ENCODE data around the gene SPOCK1. TPM values are rescaled to one million over a fixed set of nuclear protein-coding genes. Genes with fewer than 3 reads are reported as not detected.

SPOCK1 gene
- total RNA-seq, 4 donors from 2014 or later = 8.6 to 34.8 (median 13.2) TPM

GRCh38 chr5:137184734-137185133, 314.4 kb downstream of the SPOCK1 start:
- WGBS, 2 donors (ENCODE audit: low coverage in 1 of 2) = 81% methylated on average over 2 of the region's 2 CpGs; no CpG with 5 or more reads in 1 of the 2 donors
- H3K27me3 ChIP-seq = no peaks in the 10 kb centered on the region
- no peaks in the 10 kb centered on the region for H3K9me3 ChIP-seq
- H3K4me1 ChIP-seq = no peaks in the 10 kb centered on the region
- H3K27ac ChIP-seq = no peak overlapping the region
- no peak for TF ChIP-seq POLR2A (IDR thresholded peaks at IDR 0.05)
- no peak overlapping the region for H3K4me3 ChIP-seq
- in situ Hi-C loops (cut with MboI; ENCODE audit: low pct_ligation_motif_present in 1 of 4, low pct_unique_long_range_greater_than_20kb in 1 of 4, low sequenced_read_pairs in 3 of 4) = no loop called here
- intact Hi-C loops (cut with DNase I; ENCODE audit: low total_unique reads) = no loop called here
- no peaks in the 10 kb centered on the region for H3K36me3 ChIP-seq
- DNase-seq = no peak

- DNase-seq = no peak
- Histone ChIP-seq H3K9me3 (no peaks in the 10 kb centered on the region), H3K4me1 (no peaks in the 10 kb centered on the region), H3K27ac (no peak overlapping the region), H3K27me3 (no peaks in the 10 kb centered on the region), H3K36me3 (no peaks in the 10 kb centered on the region), H3K4me3 (no peak overlapping the region)
- intact Hi-C loops (cut with DNase I; ENCODE audit: low total_unique reads) (no loop called here), in situ Hi-C loops (cut with MboI; ENCODE audit: low pct_ligation_motif_present in 1 of 4, low pct_unique_long_range_greater_than_20kb in 1 of 4, low sequenced_read_pairs in 3 of 4) (no loop called here)
- no peak for TF ChIP-seq CTCF (IDR thresholded peaks at IDR 0.05)
- no peak for TF ChIP-seq POLR2A (IDR thresholded peaks at IDR 0.05)
- TF ChIP-seq EP300 (IDR thresholded peaks at IDR 0.05; ENCODE audit: low read depth) = no peak
- no peak for TF ChIP-seq POLR2AphosphoS5 (IDR thresholded peaks at IDR 0.05)
- WGBS, 2 donors (ENCODE audit: low coverage in 1 of 2) = 57 to 81% methylated on average over 1 to 3 of the region's 3 CpGs
Observed at GRCh38 chr5:137182576-137182975, 316.6 kb downstream of the SPOCK1 start.

GRCh38 chr5:137181667-137182066, 317.5 kb downstream of the SPOCK1 start:
- H3K27me3 ChIP-seq = no peaks in the 10 kb centered on the region

GRCh38 chr5:137179203-137179602, 319.9 kb downstream of the SPOCK1 start:
- in situ Hi-C loops (cut with MboI; ENCODE audit: low pct_ligation_motif_present in 1 of 4, low pct_unique_long_range_greater_than_20kb in 1 of 4, low sequenced_read_pairs in 3 of 4) (no loop called here), intact Hi-C loops (cut with DNase I; ENCODE audit: low total_unique reads) (no loop called here)
- DNase-seq = no peak
- no peak for TF ChIP-seq CTCF (IDR thresholded peaks at IDR 0.05)
- Histone ChIP-seq H3K4me1 (no peaks in the 10 kb centered on the region), H3K36me3 (no peaks in the 10 kb centered on the region), H3K4me3 (no peak overlapping the region), H3K27ac (no peak overlapping the region), H3K9me3 (no peaks in the 10 kb centered on the region), H3K27me3 (no peaks in the 10 kb centered on the region)
- WGBS, 2 donors (ENCODE audit: low coverage in 1 of 2) = 84 to 100% methylated on average over 1 to 2 of the region's 2 CpGs

More at GRCh38 chr5:137181667-137182066, 317.5 kb downstream of the SPOCK1 start:
- Histone ChIP-seq H3K27ac (no peak overlapping the region), H3K9me3 (no peaks in the 10 kb centered on the region), H3K36me3 (no peaks in the 10 kb centered on the region), H3K4me3 (no peak overlapping the region), H3K4me1 (no peaks in the 10 kb centered on the region)
- WGBS, 2 donors (ENCODE audit: low coverage in 1 of 2) = 54% methylated on average over 2 of the region's 2 CpGs; no CpG with 5 or more reads in 1 of the 2 donors
- in situ Hi-C loops (cut with MboI; ENCODE audit: low pct_ligation_motif_present in 1 of 4, low pct_unique_long_range_greater_than_20kb in 1 of 4, low sequenced_read_pairs in 3 of 4) = no loop called here
- TF ChIP-seq EP300 (IDR thresholded peaks at IDR 0.05; ENCODE audit: low read depth) = no peak
- TF ChIP-seq POLR2A (IDR thresholded peaks at IDR 0.05) = no peak
- no peak for TF ChIP-seq POLR2AphosphoS5 (IDR thresholded peaks at IDR 0.05)
- no peak for TF ChIP-seq CTCF (IDR thresholded peaks at IDR 0.05)
- intact Hi-C loops (cut with DNase I; ENCODE audit: low total_unique reads) = no loop called here
- no peak for DNase-seq

- Histone ChIP-seq H3K4me3 (no peak overlapping the region), H3K9me3 (no peaks in the 10 kb centered on the region), H3K4me1 (no peaks in the 10 kb centered on the region), H3K36me3 (no peaks in the 10 kb centered on the region), H3K27ac (no peak overlapping the region), H3K27me3 (no peaks in the 10 kb centered on the region)
- intact Hi-C loops (cut with DNase I; ENCODE audit: low total_unique reads) = no loop called here
- no peak for TF ChIP-seq POLR2A (IDR thresholded peaks at IDR 0.05)
- no peak for TF ChIP-seq EP300 (IDR thresholded peaks at IDR 0.05; ENCODE audit: low read depth)
- no peak for TF ChIP-seq CTCF (IDR thresholded peaks at IDR 0.05)
- no peak for TF ChIP-seq POLR2AphosphoS5 (IDR thresholded peaks at IDR 0.05)
- DNase-seq = no peak
- in situ Hi-C loops (cut with MboI; ENCODE audit: low pct_ligation_motif_present in 1 of 4, low pct_unique_long_range_greater_than_20kb in 1 of 4, low sequenced_read_pairs in 3 of 4) = no loop called here
- 50 to 70% methylated on average over 2 of the region's 2 CpGs for WGBS, 2 donors (ENCODE audit: low coverage in 1 of 2)
Observed at GRCh38 chr5:137176609-137177008, 322.5 kb downstream of the SPOCK1 start.

Measured in transverse colon (tissue), 4 donors.